Measurements from ENCODE around the gene ARAP2. TPM values are rescaled to one million over a fixed set of nuclear protein-coding genes. Genes with fewer than 3 reads are reported as not detected.

ARAP2 gene
- total and polyA plus RNA-seq, 2 experiments from 2014 or later: 0.92 to 4.8 TPM

- Mint-ChIP-seq H3K9me3 (no peaks in the 10 kb centered on the region), H3K36me3 (ENCODE audit: low read depth) (no peaks in the 10 kb centered on the region), H3K27me3 (ENCODE audit: insufficient read depth, low read depth, poor library complexity) (no peaks in the 10 kb centered on the region), H3K4me3 (no peak overlapping the region), H3K27ac (no peak overlapping the region), H3K4me1 (peaks cover 10% of the 10 kb centered on the region; the same call in 2 of the 3 replicates)
- no peaks in the 10 kb centered on the region for H3K27me3 ChIP-seq (ENCODE audit: insufficient read depth)
- TF ChIP-seq NANOG (IDR thresholded peaks at IDR 0.05; ENCODE audit: borderline replicate concordance): no peak
- no peak for TF ChIP-seq ZNF462 (CRISPR knock-in tag; IDR thresholded peaks at IDR 0.05)
- TF ChIP-seq ZNF114 (CRISPR knock-in tag; IDR thresholded peaks at IDR 0.05): no peak
- TF ChIP-seq CREB1 (CRISPR knock-in tag; IDR thresholded peaks at IDR 0.05; ENCODE audit: low read depth): no peak
- peaks cover 8% of the 10 kb centered on the region; the same call in 1 of the 2 replicates for H3K4me1 ChIP-seq (ENCODE audit: insufficient read depth)
- no peak for ATAC-seq
- H2AFZ ChIP-seq: no peak overlapping the region
- no peaks in the 10 kb centered on the region for H4K20me1 ChIP-seq (replicated peaks; ENCODE audit: insufficient read depth)
- H3K9me2 ChIP-seq (ENCODE audit: insufficient read depth): no peaks in the 10 kb centered on the region
- H3K4me3 ChIP-seq: no peak overlapping the region
- no peak overlapping the region for H3K27ac ChIP-seq (ENCODE audit: low read depth)
- no peak for DNase-seq (ENCODE audit: low spot score)
- no peaks in the 10 kb centered on the region for H3K79me2 ChIP-seq (replicated peaks; ENCODE audit: insufficient read depth)
- no peaks in the 10 kb centered on the region for H3F3A ChIP-seq (replicated peaks; ENCODE audit: low read depth)
- H3K4me2 ChIP-seq: no peak overlapping the region
- no peaks in the 10 kb centered on the region for H3K36me3 ChIP-seq (ENCODE audit: insufficient read depth)
Observed at GRCh38 chr4:36051634-36052033, 192.7 kb downstream of the ARAP2 start.

DNA sequence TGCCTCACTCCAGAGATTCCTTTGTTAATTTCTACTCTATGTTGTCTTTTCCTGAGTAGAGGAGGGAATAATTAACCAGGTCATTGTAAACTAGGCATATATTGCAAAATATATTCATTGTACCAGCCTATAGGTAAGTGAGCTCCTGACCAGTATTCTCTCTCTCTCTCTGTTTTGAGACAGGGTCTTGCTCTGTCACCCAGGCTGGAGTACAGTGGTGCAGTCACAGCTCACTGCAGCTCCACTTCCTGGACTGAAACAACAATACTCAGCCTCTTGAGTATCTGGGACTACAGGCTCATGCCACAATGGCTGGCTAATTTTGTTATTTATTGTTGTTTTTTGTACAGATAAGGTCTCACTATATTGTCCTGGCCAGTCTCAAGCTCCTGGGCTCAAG, 198.3 kb downstream of the ARAP2 start:
- Mint-ChIP-seq H3K4me3 (no peak overlapping the region), H3K27ac (no peak overlapping the region), H3K27me3 (ENCODE audit: insufficient read depth, low read depth, poor library complexity) (no peaks in the 10 kb centered on the region), H3K36me3 (ENCODE audit: low read depth) (no peaks in the 10 kb centered on the region), H3K4me1 (no peaks in the 10 kb centered on the region), H3K9me3 (no peaks in the 10 kb centered on the region)
- Histone ChIP-seq H3K27ac (ENCODE audit: low read depth) (no peak overlapping the region), H3K27me3 (ENCODE audit: insufficient read depth) (no peaks in the 10 kb centered on the region), H3K4me1 (ENCODE audit: insufficient read depth) (no peaks in the 10 kb centered on the region), H3K79me2 (replicated peaks; ENCODE audit: insufficient read depth) (no peaks in the 10 kb centered on the region), H3K4me3 (no peak overlapping the region), H3K4me2 (no peak overlapping the region), H4K20me1 (replicated peaks; ENCODE audit: insufficient read depth) (no peaks in the 10 kb centered on the region), H3K9me2 (ENCODE audit: insufficient read depth) (no peaks in the 10 kb centered on the region), H2AFZ (no peak overlapping the region), H3K36me3 (ENCODE audit: insufficient read depth) (no peaks in the 10 kb centered on the region), H3F3A (replicated peaks; ENCODE audit: low read depth) (no peaks in the 10 kb centered on the region)
- ATAC-seq: no peak
- DNase-seq (ENCODE audit: low spot score): no peak
- no peak for TF ChIP-seq NANOG (IDR thresholded peaks at IDR 0.05; ENCODE audit: borderline replicate concordance)
- TF ChIP-seq, protein P1, sequence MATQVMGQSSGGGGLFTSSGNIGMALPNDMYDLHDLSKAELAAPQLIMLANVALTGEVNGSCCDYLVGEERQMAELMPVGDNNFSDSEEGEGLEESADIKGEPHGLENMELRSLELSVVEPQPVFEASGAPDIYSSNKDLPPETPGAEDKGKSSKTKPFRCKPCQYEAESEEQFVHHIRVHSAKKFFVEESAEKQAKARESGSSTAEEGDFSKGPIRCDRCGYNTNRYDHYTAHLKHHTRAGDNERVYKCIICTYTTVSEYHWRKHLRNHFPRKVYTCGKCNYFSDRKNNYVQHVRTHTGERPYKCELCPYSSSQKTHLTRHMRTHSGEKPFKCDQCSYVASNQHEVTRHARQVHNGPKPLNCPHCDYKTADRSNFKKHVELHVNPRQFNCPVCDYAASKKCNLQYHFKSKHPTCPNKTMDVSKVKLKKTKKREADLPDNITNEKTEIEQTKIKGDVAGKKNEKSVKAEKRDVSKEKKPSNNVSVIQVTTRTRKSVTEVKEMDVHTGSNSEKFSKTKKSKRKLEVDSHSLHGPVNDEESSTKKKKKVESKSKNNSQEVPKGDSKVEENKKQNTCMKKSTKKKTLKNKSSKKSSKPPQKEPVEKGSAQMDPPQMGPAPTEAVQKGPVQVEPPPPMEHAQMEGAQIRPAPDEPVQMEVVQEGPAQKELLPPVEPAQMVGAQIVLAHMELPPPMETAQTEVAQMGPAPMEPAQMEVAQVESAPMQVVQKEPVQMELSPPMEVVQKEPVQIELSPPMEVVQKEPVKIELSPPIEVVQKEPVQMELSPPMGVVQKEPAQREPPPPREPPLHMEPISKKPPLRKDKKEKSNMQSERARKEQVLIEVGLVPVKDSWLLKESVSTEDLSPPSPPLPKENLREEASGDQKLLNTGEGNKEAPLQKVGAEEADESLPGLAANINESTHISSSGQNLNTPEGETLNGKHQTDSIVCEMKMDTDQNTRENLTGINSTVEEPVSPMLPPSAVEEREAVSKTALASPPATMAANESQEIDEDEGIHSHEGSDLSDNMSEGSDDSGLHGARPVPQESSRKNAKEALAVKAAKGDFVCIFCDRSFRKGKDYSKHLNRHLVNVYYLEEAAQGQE (IDR thresholded peaks at IDR 0.05; ENCODE audit: unreplicated experiment): no peak
- no peak for TF ChIP-seq POLR2AphosphoS5 (IDR thresholded peaks at IDR 0.05; ENCODE audit: low read depth)
- TF ChIP-seq JUNB (IDR thresholded peaks at IDR 0.05; ENCODE audit: unreplicated experiment): no peak
- no peak for TF ChIP-seq CTCF (conservative IDR thresholded peaks at IDR 0.05; ENCODE audit: low read depth in 2 of 2)
- no peak for TF ChIP-seq EZH2 (IDR thresholded peaks at IDR 0.05; ENCODE audit: low read depth, unreplicated experiment)
- TF ChIP-seq CREB1 (CRISPR knock-in tag; IDR thresholded peaks at IDR 0.05; ENCODE audit: low read depth): no peak
- TF ChIP-seq STAT1 (IDR thresholded peaks at IDR 0.05; ENCODE audit: unreplicated experiment): no peak
- TF ChIP-seq EZH2phosphoT487 (IDR thresholded peaks at IDR 0.05; ENCODE audit: unreplicated experiment): no peak
- TF ChIP-seq ZNF114 (CRISPR knock-in tag; IDR thresholded peaks at IDR 0.05): no peak

Measured in GM23338 (cell line).